ENCODE data around the gene KRTDAP.

KRTDAP gene

DNA sequence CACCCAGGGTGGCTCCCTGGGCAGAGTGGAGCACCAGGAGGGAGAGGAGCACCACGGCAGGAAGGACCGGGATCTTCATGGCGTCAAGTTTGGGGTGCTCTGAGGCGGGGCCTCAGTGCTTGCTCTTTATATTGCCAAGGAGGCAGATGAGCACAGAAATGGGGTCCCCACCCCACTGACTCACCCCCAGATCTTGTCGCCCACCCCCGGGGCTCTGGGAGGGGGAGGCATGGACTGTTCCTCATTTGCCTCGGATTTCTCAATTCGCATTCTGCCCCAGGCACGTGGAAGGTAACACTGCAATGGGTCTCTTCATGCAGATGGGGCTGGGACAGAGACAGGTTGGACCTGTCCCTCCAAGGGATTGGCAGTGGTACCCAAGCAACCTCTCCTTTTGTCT lies at the start of gene KRTDAP:
Gene KRTDAP, minus strand, starts transcription at position 101 of the 400 bp plus-strand sequence. Its CDS starts 22 bp downstream, at position 79.
- DNase-seq (no peak), ATAC-seq (no peak)
- H3K9me3 Mint-ChIP-seq, result no peaks in the 10 kb centered on the region
- no peak within 1 kb of the TSS for H3K4me3 Mint-ChIP-seq
- peak within 1 kb of the TSS in 1 of 2 donors; percentile 83 for H3K27ac Mint-ChIP-seq
- H3K4me1 Mint-ChIP-seq, result peaks cover 18% of the 10 kb centered on the region
- peaks cover 47% of the 10 kb centered on the region for H3K27me3 Mint-ChIP-seq

DNA sequence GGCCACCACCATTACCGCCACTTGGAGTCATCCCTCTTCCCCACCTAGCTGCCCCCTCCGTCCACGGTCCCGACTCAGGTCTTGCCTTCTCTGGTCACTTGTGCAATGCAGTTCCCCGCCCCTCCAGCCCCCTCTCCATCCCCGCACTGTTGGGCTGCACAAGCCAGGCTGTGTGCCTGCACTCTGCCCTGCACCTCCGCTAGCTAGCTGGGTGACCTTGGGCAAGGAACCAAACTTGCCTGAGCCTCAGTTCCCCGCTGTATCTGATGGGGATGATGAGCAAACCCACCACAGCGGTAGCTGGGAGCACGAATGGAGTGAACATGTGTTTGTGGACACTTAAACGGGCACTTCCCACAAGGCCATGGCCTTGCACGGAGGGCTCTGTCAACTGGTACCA lies 49.6 kb upstream of the KRTDAP start:
- ATAC-seq (no peak), DNase-seq (no peak)
- H3K27me3 Mint-ChIP-seq, result peaks cover 3% of the 10 kb centered on the region
- H3K9me3 Mint-ChIP-seq, result no peaks in the 10 kb centered on the region
- peak overlapping the region in 1 of 2 donors; percentile 2 for H3K27ac Mint-ChIP-seq
- no peak overlapping the region for H3K4me3 Mint-ChIP-seq
- peaks cover 33% of the 10 kb centered on the region for H3K4me1 Mint-ChIP-seq

GRCh38 chr19:35539314-35539713 lies 49.0 kb upstream of the KRTDAP start:
- H3K27ac Mint-ChIP-seq, result no peak overlapping the region
- ATAC-seq (no peak), DNase-seq (no peak)
- peaks cover 7% of the 10 kb centered on the region for H3K27me3 Mint-ChIP-seq
- no peak overlapping the region for H3K4me3 Mint-ChIP-seq
- peaks cover 31% of the 10 kb centered on the region for H3K4me1 Mint-ChIP-seq
- H3K9me3 Mint-ChIP-seq, result no peaks in the 10 kb centered on the region

- no peak overlapping the region for H3K27ac Mint-ChIP-seq
- no peak overlapping the region for H3K4me3 Mint-ChIP-seq
- ATAC-seq, result no peak
- peaks cover 13% of the 10 kb centered on the region for H3K4me1 Mint-ChIP-seq
- no peak for DNase-seq
- peaks cover 35% of the 10 kb centered on the region for H3K27me3 Mint-ChIP-seq
- no peaks in the 10 kb centered on the region for H3K9me3 Mint-ChIP-seq
These were observed 44.7 kb upstream of the KRTDAP start for GRCh38 chr19:35534803-35535480.

DNA sequence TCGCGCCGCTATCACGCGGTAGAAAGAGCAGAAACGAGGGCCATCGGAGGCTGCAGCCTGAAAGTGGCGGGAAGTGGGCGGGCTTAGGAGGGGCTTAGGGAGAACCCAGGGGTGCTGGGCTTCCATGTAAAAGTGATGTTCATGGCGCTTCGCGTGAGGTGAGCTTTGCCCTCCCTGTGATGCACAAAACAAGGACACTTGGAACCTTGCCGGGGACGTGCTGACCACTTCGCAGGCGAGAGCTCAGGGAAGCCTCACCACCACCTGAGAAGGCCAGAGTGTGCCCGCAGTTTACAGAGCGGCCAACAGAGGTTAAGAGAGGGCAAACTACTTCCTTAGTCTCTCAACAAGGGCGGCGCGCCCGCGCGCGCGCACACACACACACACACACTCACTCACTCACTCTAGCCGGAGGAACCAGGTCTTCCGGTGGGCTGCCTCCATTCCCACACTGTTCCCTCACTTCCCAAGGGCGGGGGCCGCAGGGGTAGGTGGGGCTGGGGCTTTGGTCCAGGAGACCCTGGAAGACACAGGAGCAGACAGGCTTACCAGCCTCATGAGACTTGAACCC lies 43.6 kb upstream of the KRTDAP start:
- peak; percentile 88 for ATAC-seq
- no peaks in the 10 kb centered on the region for H3K9me3 Mint-ChIP-seq
- peak overlapping the region in 1 of 2 donors; percentile 81 for H3K27ac Mint-ChIP-seq
- DNase-seq, result peak; percentile 43 to 54
- H3K4me3 Mint-ChIP-seq, result peak overlapping the region; percentile 71 to 76
- H3K27me3 Mint-ChIP-seq, result peaks cover 45% of the 10 kb centered on the region
- peaks cover 20% of the 10 kb centered on the region for H3K4me1 Mint-ChIP-seq

DNA sequence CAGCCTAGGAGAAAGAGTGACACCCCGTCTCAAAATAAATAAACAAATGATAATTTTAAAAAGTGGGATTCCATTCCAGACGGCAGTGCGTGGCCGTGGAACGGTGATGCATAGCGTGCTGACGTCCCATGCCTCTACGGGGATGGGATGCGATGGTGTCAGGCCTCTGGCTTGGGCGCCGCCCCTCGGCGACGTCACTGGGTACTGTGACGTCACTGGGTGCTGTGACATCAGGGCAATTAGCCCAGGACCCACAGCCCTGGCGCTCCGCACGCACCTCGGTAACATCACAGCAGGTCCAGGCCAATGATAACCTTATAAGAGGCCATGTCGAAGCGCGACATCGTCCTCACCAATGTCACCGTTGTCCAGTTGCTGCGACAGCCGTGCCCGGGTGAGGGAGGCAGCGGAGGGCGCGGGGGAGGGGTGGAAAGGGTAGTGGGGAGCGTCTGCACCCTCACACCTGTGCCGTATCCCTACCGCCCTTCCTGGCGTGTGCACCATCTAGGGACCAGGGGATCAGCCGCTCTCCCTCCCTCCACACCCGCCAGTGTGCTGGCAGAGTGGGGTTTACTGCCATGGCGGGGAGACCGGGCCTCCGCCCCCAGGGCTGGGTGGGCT lies 43.0 kb upstream of the KRTDAP start, which contains the start of gene GAPDHS:
Gene GAPDHS, plus strand, starts transcription at position 256 of the 621 bp plus-strand sequence. Its CDS starts 72 bp downstream, at position 328.
- no peaks in the 10 kb centered on the region for H3K9me3 Mint-ChIP-seq
- peak within 1 kb of the TSS; percentile 71 to 76 for H3K4me3 Mint-ChIP-seq
- DNase-seq, result no peak
- H3K27me3 Mint-ChIP-seq, result peaks cover 51% of the 10 kb centered on the region
- peak within 1 kb of the TSS in 1 of 2 donors; percentile 81 for H3K27ac Mint-ChIP-seq
- peaks cover 20% of the 10 kb centered on the region for H3K4me1 Mint-ChIP-seq
- ATAC-seq, result peak; percentile 21

GRCh38 chr19:35531291-35531690 lies 41.0 kb upstream of the KRTDAP start:
- peaks cover 20% of the 10 kb centered on the region for H3K4me1 Mint-ChIP-seq
- no peak overlapping the region for H3K4me3 Mint-ChIP-seq
- no peak for ATAC-seq
- no peak for DNase-seq
- H3K27ac Mint-ChIP-seq, result no peak overlapping the region
- H3K9me3 Mint-ChIP-seq, result no peaks in the 10 kb centered on the region
- H3K27me3 Mint-ChIP-seq, result peaks cover 68% of the 10 kb centered on the region

DNA sequence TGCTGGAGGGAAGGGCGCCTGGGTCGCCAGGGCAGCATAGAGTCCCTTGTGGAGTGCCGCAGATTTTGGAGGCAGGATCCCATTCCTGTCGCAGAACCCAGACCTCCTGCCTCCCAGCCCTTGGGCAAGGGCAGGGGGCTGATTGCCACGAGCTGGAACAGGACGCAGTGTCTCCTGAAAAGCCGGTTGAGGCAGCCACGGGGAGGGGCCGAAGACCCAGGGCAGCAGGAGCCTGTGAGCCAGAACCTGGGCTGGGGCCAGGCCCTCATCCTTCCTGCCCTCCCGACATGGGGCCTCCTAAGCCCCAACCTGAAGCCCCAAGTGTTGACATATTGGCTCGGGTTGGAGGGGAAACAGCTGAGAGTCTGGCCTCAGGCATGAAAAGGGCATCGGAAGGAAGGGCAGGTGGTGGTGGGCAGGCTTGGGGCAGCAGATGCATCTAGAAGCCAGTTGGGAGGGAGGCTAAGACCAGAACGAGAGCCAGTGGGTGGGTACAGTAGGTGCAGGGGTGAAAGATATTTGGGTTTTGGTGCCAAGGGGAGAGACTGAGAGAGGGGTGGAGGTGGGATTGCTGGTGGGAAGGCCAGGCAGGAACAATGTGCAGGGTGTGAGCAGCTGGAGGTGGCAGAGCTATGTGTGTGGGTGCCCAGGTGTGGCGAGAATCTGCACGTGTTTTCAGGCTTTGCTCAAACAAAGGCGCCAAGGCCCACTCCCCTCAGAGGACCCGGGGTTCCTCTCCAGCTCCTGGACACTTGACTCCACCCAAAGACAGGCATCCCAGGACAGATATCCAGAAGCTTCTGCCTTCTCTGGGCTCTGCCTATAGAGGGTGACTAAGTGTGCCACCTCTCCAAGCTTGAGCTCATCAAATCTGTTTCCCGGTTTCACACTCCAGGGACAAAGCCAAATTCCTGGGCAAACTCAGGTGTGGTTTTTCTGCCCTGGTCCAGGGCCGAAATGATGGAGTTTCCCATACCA lies 39.3 kb upstream of the KRTDAP start:
- Mint-ChIP-seq H3K4me3 (no peak overlapping the region), H3K27ac (no peak overlapping the region), H3K27me3 (peaks cover 61% of the 10 kb centered on the region), H3K4me1 (peaks cover 19% of the 10 kb centered on the region), H3K9me3 (no peaks in the 10 kb centered on the region)
- ATAC-seq, result no peak
- DNase-seq, result no peak

- Mint-ChIP-seq H3K9me3 (no peaks in the 10 kb centered on the region), H3K4me1 (peaks cover 8% of the 10 kb centered on the region), H3K27ac (peak within 1 kb of the TSS in 1 of 2 donors; percentile 75), H3K27me3 (peaks cover 61% of the 10 kb centered on the region), H3K4me3 (no peak within 1 kb of the TSS)
- ATAC-seq (no peak), DNase-seq (no peak)
These were observed 38.2 kb upstream of the KRTDAP start, which contains the start of gene SBSN for GRCh38 chr19:35528218-35529038. SBSN (minus strand) TSS chr19:35528311; CDS start chr19:35528281, 30 bp downstream.

- ATAC-seq (no peak), DNase-seq (no peak)
- Mint-ChIP-seq H3K4me3 (no peak overlapping the region), H3K27ac (no peak overlapping the region), H3K27me3 (peaks cover 42% of the 10 kb centered on the region), H3K9me3 (no peaks in the 10 kb centered on the region), H3K4me1 (peaks cover 6% of the 10 kb centered on the region)
These were observed 35.6 kb upstream of the KRTDAP start for GRCh38 chr19:35525873-35526272.

GRCh38 chr19:35524181-35524837 lies 34.0 kb upstream of the KRTDAP start:
- no peaks in the 10 kb centered on the region for H3K9me3 Mint-ChIP-seq
- no peak overlapping the region for H3K27ac Mint-ChIP-seq
- DNase-seq (no peak), ATAC-seq (no peak)
- peaks cover 33% of the 10 kb centered on the region for H3K27me3 Mint-ChIP-seq
- no peak overlapping the region for H3K4me3 Mint-ChIP-seq
- peaks cover 2% of the 10 kb centered on the region for H3K4me1 Mint-ChIP-seq

DNA sequence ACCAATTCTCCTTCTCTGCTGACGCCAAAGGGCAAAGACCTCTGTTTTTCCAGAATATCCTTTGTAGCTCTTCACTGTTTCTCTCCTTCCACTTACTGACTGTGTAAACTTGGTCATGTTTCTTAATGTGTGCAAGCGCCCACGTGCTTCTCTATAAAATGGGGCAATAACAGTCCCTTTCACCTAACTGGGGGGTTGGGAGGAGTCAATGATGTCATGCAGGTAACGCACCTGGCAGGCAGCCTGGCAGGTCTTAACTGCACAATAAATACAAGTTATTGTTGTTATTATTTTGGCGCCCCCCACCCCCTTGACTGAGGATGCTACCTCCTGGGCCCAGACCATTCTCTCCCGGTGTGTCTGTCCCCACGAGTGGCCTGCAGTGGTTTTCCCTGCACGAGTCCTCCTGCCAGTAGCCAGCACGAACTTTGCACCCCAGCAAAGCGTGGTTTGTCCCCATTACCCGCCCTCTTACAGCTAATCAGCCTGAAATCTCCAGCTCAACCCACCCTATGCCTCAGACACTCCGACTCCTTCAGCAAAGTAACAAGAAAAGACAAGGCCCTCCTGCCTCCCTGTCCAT lies 32.6 kb upstream of the KRTDAP start:
- no peak for ATAC-seq
- Mint-ChIP-seq H3K27ac (no peak overlapping the region), H3K27me3 (peaks cover 23% of the 10 kb centered on the region), H3K4me1 (no peaks in the 10 kb centered on the region), H3K9me3 (no peaks in the 10 kb centered on the region), H3K4me3 (no peak overlapping the region)
- DNase-seq, result no peak

DNA sequence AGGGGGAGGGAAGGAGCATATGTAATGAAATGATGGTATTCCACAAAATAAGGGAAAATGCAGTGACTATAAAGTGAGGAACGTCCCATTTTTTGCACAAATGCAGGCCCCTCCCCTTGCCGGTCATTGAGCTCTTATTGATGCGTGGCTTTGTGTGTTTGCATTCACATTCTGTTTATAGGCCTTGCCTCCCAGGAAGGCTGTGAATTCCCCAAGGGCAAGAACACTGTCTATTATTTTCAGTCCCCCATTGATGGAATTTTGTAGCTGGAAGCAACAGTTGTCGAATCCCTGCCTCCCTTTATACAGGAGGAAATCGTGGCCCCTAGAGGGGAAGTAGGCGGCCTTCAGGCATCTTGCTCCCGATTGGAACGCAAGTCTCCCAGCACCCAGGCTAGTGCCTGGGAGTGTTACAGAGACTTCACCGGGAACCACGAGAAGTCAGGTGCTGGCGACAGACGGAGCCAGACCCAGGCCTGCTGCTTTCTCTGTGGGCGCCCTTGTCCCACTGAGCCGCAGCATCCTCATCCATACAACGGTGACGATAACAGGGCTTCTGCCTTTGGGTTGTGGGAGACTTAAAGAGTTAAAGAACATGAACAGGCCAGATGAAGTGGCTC lies 31.0 kb upstream of the KRTDAP start:
- H3K27me3 Mint-ChIP-seq, result peaks cover 10% of the 10 kb centered on the region
- ATAC-seq, result no peak
- no peak overlapping the region for H3K27ac Mint-ChIP-seq
- H3K9me3 Mint-ChIP-seq, result no peaks in the 10 kb centered on the region
- no peak overlapping the region for H3K4me3 Mint-ChIP-seq
- no peaks in the 10 kb centered on the region for H3K4me1 Mint-ChIP-seq
- DNase-seq, result no peak

All from stimulated activated naive CD8-positive, alpha-beta T cell treated with anti-CD3 and anti-CD28 coated beads, Interleukin-15, amount 100 ng/mL, for 72 hours (primary cell).